HG02885 (cell line): ENCODE data around the gene TMEM135.
"Not testable (repeated sequence)": the region's sequence is repeated elsewhere in the genome, so short reads cannot be mapped to it uniquely, and the experiment has no call there.

Source experiments
- ATAC-seq: cut with Tn5 transposase; IDR thresholded peaks from one replicate; pipeline ENCODE4 v1.9.1; 2021; ENCODE audit warnings: mild to moderate bottlenecking; ENCODE audit not compliant: unreplicated experiment, poor library complexity

The TMEM135 gene

GRCh38 chr11:87239001-87239400 lies 201.3 kb downstream of the TMEM135 start:
- ATAC-seq = no peak

GRCh38 chr11:87239531-87239930 lies 201.8 kb downstream of the TMEM135 start:
- no peak for ATAC-seq

- no peak for ATAC-seq
These were observed 213.8 kb downstream of the TMEM135 start for GRCh38 chr11:87251560-87251959.

- ATAC-seq = no peak
These were observed 215.1 kb downstream of the TMEM135 start for GRCh38 chr11:87252869-87253268.

GRCh38 chr11:87254562-87254961 lies 216.8 kb downstream of the TMEM135 start:
- ATAC-seq = no peak

GRCh38 chr11:87255589-87255988 lies 217.9 kb downstream of the TMEM135 start:
- no peak for ATAC-seq

GRCh38 chr11:87256694-87257340 lies 219.1 kb downstream of the TMEM135 start:
- no peak for ATAC-seq

GRCh38 chr11:87258171-87258833 lies 220.6 kb downstream of the TMEM135 start:
- no peak for ATAC-seq

GRCh38 chr11:87259736-87260135 lies 222.0 kb downstream of the TMEM135 start:
- ATAC-seq = no peak

GRCh38 chr11:87260811-87261210 lies 223.1 kb downstream of the TMEM135 start:
- ATAC-seq = no peak

GRCh38 chr11:87263264-87263838 lies 225.6 kb downstream of the TMEM135 start:
- no peak for ATAC-seq

- no peak for ATAC-seq
These were observed 226.2 kb downstream of the TMEM135 start for GRCh38 chr11:87263979-87264378.

- ATAC-seq = no peak
These were observed 227.4 kb downstream of the TMEM135 start for GRCh38 chr11:87265132-87265531.

GRCh38 chr11:87265979-87266378 lies 228.2 kb downstream of the TMEM135 start:
- no peak for ATAC-seq

- no peak for ATAC-seq
These were observed 229.0 kb downstream of the TMEM135 start for GRCh38 chr11:87266751-87267150.

- ATAC-seq = not testable (repeated sequence)
These were observed 234.2 kb downstream of the TMEM135 start for GRCh38 chr11:87271951-87272350.

GRCh38 chr11:87275176-87275575 lies 237.4 kb downstream of the TMEM135 start:
- ATAC-seq = no peak

GRCh38 chr11:87280143-87280542 lies 242.4 kb downstream of the TMEM135 start:
- ATAC-seq = no peak

- ATAC-seq = no peak
These were observed 243.8 kb downstream of the TMEM135 start for GRCh38 chr11:87281496-87281895.

GRCh38 chr11:87284306-87284705 lies 246.6 kb downstream of the TMEM135 start:
- ATAC-seq = no peak

GRCh38 chr11:87285674-87286073 lies 247.9 kb downstream of the TMEM135 start:
- not testable (repeated sequence) for ATAC-seq

- no peak for ATAC-seq
These were observed 248.6 kb downstream of the TMEM135 start for GRCh38 chr11:87286338-87286737.
